GM18508 (cell line): ENCODE measurements around the gene IQCE.

Experiments used
- ATAC-seq: cut with Tn5 transposase; IDR thresholded peaks from one replicate; pipeline ENCODE4 v1.9.1; 2021; ENCODE audit warnings: moderate number of reproducible peaks; ENCODE audit not compliant: insufficient read depth, unreplicated experiment

The IQCE gene

DNA sequence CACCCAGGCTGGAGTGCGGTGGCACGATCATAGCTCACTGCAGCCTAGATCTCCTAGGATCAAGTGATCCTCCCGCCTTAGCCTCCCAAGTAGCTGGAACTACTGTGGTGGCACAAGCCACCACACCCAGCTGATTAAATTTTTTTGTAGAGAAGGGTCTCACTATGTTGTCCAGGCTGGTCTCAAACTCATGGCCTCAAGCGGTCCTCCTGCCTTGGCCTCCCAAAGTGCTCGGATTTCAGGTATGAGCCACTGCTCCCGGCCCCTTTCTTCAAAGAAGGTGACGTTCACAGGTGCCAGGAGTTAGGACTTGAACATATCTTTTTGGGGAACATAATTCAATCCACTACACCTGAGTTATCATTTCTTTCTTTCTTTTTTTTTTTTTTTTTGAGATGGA, 70.1 kb downstream of the IQCE start:
- ATAC-seq: no peak

DNA sequence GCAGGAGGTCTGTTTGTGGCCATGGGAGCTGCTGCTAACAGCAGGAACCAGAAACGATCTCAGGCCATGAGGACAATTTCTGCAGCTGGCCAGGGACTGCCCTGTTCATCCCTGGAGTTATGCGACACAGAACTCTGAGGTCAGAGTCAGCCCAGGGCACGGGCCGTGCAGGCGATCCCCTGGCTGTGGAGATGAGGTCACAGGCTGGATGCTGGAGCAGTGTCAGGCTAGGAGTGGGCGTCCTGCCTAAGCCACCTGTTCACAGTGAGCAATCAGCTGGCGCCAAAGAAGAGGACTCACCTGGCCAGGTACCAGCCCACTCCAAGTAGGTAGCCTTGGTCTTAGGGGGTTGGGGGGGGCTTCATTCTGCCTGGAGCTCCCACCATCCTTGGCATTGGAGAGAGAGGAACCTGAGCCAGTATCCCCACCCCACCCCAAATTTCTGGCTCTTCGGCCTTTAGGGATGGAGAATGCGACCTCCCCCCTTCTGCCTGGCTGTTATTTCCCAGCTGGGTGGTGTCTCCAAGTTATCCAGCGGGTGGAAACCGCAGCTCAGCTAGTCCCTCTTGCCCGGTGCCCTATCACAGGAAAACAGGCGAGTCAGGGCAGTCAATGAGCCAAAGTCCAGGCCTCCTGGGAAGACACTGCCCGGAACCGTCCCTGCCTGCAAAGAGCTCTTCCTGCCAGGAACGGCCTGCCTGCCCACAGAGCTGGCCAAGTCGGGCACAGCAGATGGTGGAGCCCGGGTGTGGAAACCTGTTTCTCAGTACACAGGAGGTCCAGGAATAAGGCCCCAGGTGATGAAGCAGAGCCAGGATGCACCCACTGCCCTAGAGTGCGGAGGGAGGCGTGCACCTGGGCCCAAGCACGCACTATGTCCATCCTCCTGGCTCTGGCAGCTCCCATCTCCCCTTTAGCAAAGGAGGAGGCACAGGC, 71.2 kb downstream of the IQCE start:
- no peak for ATAC-seq

DNA sequence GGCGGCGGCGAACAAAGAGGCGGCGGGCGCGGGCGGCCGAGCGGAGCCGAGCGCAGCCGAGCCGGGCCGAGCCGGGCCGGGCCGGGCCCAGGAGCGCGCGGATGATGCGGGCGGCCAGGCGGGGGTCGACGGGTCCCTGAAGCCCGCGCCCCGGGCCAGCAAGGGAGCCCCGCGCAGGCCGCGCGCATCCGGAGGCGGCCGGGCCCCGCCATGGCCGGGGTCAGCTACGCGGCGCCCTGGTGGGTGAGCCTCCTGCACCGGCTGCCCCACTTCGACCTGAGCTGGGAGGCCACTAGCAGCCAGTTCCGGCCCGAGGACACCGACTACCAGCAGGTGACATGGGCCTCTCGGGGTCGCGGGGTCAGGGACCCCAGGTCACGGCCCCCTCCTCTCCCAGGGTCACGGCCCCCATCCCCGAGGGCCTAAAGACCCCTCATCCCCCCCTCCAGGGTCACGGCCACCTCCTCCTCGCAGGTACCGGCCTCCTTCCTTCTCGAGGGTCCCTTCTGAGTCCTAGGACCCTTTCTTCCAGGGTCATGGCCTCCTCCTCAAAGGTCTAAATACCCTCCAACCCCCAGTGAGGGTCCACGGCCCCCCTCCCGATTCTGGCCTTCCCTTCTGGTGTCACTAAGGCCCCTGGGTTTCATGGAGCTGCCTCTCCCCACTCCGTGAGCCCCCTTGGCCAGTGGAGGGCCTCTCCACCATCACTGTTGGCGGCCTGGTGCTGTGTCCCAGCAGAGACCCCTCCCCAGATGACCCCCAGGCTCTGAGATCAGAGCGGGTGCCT, 73.4 kb downstream of the IQCE start, which contains the start of gene TTYH3:
TSS of gene TTYH3 (plus strand) at position 41 of the 787 bp plus-strand sequence. CDS start at position 211, 170 bp downstream.
- no peak for ATAC-seq

DNA sequence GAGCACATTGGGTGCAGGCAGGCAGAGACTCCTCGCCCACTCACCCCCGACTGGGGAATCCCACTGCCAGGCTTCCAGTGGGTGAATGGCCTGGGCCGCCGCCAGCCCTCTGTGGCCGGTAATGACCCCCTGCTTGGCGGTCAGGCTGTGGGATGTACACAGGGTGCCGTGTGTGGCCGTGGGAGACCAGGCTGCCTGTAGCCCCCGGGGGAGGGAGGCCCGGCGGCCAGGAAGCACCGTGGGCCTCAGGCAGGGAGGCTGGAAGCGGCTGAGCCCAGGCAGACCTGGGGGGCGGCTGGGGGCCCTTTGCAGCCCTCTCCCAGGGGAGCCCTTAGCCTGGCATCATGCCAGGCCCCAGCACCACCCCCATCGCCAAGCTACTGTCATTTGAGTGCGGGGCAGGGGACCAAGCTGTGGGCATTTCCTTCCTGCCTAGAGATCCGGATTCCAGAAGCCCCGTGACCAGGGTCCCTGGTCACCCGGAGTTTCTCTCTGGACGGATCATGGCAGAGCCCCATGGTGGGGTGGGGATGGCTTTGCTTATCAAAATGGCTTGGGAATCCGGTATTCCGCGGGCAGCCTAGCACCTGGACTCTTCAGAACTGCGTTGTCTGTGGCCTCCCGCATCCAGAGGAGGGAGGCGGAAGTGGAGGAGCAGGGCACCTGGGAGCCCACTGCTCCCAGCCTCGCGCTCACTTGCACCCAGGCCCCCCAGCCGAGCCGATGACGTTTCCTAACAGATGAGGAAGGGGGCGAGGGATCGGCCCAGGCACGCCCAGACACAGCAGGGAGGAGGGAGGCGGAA, 74.2 kb downstream of the IQCE start:
- ATAC-seq: no peak

DNA sequence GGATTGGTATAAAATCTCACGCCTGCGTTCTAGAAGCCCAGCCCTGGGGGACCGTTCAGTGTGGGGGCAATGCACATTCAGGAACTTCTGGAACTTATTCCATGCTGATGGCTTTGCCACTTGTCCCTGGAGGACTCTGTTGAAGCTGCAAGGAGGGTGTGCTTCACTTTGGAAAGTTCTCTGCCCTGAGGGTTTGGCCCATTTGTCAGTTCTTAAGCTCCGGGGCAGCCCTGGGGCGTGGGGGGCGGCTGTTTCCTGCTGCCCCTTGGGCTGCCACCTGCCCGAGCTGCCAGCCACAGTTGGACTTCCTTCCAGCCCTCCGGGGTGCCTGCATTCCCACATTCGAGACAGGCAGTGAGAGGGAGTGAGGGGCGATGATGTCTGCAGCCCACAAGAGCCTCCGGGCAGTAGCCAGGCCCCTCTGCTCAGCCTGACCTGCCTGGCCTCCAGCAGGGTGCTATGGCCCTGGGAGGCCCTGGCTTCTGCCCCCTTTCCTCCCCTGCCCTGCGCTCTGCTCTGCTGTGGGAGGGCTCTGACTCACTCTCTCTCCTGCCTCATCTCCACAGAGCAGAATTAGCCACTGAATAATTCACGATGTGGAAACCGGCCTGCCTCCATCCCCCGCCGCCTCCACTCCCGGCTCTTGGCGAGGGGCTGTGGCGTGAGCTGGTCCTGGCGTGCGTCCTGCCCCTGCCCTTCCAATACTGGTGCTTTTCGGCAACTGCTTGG, 74.9 kb downstream of the IQCE start:
- no peak for ATAC-seq

DNA sequence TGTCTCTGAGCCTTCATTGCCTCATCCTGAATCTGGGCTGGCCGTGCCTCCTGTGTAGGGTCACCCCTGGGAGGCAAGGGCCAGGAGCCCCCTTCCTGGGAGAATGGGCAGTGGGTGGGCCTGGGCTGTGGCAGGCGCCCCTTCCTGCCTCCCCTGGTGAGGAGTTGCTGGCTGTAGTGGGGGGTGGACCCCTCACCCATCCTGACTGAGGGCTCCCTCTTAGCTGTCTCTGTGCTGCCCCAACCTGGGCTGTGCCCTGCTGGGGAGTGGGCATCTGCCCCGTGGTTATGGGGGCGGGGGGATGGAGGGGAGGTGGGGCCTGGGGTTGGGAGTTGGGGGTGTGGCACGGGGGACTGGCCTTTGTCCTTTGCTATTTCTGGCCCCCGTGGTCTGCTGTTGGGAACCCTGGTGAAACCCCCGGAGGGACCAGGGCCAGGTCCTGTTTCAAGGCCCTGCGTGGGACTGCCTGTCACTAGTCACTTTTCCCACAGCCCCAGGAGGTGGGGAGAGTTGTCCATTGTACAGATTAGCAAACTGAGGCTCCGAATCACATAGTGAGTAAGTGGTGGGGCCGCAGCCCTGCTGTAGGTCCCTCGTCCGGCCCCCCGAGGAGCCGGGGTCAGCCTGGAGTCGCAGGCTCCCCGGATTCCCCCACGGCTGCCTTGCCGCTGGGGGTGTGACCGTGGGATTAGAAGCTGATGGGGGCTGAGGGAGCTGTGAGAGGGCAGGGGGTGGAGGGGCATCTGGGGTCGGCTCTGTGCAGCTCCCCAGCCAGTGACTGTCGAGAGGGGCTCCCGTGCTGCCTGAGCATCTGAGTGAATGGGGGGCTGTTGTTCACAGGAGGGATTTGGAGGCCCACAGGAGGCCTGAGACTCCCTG, 75.7 kb downstream of the IQCE start:
- no peak for ATAC-seq

DNA sequence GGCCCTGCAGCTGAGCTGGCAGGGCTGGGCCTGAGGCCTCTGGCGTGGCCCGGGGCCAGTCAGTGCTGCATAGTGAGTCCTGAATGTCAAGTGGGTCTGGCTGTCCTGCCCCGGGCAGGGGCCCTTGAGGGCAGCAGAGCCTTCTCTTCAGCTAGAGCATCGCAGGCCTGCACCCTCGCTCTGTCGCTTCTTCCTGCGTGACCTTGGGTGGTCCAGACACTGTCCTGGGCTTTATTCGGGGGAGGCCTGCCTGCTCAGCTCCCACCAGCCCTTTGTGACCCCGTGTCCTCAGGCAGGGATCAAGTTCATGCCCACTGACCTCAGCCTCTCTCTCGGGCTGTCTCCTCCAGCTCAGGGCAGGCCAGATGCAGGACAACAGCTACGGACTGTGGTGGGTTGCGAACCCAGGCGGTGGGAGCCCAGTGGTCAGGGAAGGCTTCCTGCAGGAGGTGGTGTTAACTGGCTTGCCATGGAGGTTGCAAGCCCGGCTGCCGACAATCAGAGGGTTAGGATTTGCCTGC, 76.4 kb downstream of the IQCE start:
- no peak for ATAC-seq

DNA sequence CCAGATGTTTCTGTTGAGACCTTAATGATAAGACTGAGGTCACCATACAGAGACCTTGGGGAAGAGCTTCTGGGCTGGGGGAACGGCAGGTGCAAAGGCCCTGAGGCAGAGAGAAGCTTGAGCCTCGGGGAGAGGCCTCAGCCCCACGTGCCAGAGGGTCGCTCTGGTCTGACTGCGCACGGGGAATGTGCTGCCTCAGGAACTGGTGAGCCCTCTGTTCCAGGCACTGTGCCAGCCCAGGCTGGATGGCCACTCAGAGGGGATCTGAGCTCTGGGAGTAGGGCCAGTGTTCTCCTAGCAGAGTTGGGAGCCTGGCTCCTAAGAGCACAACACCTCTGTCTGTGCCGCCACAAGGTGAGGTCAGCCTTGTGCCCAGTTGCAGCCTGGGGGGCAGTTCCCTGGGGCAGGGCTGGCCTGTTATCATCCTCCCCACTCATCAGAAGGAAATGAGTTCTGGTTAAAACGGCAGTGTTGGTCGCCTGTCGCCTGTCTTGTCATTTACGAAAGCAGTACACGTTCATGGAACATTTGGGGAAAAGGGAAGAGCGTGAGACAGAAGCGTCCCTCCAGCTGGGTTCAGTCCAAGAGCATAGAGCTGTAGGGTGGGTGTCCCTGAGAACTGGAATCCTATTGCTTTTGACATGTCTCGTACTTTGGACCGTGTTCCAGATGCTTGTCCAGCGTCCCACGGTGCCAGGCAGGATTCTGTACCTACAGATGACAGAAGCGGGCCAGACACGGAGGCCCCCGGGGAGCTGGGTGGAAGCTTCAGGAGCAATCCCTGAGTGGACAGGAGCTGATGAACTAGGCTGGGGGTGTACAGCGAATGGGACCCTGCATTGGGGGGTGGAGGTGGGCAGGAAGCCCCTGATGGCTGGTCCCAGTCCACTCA, 77.3 kb downstream of the IQCE start:
- ATAC-seq: no peak

DNA sequence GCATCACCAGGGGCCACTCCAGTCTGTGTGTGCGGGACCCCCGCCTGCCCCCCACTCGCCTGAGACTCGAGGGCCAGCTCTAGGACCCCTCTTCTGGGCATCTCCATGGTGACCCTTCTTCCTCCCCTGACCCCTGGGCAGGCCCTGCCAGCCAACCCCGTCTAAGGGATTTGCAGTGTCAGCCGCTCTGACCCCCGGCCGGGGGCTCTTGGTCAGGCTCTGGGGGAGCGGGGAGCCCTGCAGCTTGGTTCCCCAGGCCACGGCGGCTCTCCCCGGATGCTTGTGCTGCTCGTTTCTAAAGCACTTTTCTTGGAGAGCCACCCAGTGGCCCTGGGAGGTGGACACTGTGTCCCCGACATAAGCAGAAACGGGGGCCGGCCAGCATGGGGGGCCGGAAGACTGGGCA, 78.3 kb downstream of the IQCE start:
- ATAC-seq: no peak

DNA sequence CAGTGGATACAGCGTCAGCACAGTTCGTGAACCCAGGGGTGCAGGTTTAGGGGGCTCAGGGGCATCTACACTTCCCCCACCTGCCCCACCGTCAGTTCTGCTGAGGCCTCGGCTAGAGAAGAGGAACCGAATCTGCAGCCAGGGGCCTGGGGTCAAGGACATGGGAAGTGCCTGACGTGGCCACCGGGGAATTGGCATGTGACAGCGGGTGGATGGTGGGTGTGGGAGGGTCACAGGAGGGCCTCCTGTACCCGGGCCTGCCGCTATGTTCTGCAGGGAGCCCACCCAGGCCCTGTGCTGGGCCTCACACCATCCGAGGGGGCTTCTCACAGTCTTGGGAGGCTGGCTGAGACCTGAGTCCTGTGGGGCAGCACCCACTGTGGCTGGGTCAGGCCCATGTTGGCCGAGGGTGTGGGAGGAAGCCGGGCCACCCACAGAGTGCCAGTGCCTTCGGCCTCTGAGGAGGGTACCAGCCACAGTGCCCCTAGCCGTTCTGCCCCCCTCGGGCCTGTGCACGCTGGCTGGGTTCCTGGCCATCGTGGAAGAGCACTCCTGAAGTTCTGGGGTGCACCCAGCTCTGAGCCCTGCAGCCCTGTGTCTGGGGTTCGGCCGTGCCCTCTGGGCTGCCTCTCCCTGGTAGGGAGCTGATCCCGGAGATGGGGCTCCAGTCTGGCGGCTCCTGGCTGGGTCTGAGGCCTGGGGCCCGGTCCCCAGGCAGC, 78.9 kb downstream of the IQCE start:
- ATAC-seq: no peak

DNA sequence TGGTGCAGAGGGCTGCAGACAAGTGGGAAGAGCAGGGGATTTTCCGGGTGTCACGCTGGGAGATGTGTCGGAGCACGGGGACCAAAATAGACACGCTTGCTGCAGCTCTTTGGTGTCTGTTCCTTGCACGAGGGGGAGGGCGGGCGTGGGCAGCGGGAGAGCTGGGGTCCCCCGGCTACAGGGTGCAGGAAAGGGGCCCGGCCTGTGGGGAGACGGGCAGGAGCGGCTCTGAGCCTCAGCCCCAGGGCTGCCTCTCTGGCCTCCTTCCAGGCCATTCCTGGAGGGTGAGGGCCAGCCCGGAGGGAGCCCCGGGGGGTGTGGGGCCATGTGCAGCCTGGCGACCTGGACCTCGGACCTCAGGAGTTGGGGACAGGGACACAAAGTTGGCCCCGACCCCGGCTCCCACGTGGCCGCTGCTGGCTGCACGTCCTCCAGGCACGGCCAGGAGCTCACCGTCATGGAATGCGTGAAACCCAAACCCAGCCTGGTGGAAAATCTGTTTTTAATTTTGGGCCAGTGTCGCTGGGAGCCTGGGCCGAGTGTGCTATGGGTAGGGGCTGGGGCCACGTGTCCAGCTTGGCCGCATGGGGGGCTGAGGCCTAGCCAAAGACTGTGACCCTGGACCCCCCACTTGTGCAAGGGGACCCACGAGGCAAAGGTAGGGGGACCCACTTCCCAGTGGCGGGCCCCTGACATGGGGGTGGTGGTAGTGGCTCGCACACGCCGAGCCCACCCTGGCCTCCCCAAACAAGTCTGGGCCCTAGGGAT, 79.6 kb downstream of the IQCE start:
- no peak for ATAC-seq

DNA sequence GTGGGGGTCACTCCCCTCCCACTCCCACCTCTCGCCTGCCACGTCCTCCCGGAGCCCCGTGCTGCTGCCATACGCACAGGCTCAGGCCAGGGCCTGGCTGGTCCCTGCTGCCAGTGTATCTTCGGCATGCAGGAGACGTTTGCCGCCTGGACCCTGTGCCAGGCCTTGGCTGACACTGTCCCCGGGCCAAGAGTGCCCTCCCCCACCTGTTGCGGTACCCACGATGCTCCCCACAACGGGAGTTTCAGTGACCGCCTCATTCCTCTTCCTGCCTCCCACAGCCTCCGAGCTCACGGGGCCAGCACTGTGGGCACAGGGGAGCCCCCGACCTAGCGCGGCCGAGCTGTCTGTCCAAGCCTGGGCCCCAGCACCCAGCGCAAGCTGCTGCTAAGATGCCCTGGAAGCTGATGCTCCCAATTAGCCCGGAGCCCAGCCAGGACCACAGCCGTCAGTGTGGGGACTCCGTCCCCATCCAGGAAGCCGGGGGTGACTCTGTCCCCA, 80.5 kb downstream of the IQCE start:
- no peak for ATAC-seq

DNA sequence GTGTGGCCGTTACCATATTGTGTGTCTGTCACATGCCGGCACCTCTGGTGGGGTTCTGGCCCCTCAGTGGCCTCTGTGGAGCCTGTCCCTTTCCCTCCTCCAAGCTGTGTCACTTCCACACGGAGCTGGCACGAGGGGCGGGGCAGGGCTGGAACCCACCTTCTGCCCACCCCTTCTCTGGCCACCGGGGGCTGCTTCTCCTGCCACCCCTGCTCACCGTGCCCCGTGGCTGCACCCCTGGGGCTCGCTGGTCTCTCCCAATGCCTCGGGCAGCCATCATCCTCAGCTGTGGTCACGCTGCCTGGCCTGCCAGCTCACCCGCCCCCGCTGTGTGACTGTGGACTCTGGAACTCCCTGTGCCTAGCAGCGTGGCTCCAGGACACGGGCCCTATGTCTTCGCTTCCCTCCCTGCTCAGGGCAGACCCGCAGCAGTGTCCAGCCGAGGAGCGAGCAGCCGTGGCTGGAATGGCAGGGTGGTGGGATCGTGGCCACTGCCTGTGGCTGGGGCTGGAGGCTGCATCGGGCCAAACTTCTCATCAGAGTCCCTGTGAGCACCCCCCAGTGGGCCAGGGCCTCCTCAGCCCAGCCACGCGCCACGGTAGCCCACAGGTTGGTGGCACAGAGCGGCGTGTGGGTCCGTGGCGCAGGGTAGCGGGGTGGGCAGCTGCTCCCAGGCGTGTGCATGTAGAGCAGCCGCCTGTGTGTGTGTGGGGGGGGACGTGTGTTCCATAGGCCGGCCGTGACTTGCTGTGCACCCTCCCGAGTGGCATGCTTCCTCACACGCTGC, 81.1 kb downstream of the IQCE start:
- no peak for ATAC-seq

DNA sequence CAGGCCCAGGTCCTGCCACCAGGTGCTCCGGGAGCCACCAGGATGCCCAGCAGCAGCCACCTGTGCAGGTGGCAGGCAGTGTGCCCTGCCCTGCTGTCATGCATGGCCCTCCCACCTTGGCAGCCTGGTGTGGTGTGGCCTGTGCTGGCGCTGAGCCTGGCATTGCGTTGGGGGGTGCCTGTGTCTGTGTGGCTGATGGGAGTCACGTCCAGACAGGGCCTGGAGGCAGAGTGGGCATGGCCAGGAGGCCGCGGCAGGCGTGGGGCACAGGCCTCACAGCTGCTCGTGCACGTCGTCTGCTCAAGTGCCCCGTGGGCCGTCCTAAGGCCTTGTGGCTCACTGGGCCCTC, 81.7 kb downstream of the IQCE start:
- no peak for ATAC-seq

DNA sequence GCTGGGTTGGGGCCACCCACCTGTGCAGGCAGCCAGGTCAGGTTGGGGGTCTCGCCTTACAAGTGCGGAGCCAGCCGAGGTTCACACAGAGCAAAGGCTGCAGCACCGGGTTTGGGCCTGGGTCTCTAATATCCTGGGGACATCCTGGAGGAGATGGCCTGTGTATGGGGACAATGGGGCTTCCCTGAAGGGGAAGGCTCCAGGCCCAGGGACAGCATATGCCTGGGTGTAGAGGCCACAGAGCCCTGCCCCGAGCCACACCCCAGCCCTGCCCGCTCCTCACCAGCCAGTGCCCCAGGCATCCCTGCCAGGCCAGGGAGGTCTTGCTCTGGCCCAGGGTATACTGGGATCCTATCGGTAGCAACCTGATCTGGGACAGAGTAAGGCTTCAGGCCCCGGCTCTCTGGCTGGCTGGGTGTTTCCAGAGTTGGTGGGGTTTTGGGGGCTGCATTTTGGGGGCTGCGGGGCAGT, 82.1 kb downstream of the IQCE start:
- no peak for ATAC-seq
